HCT116 (cell line): ENCODE data around the gene SLC8A1. TPM values are rescaled to one million over a fixed set of nuclear protein-coding genes. Genes with fewer than 3 reads are reported as not detected.

ENCODE experiments used
- ATAC-seq: fragments of 200-7000 bp; cut with Tn5 transposase; 2 replicates; pipeline ENCODE4 v1.9.1; 2020; ENCODE audit warnings: mild to moderate bottlenecking, moderate library complexity
- BruUV-seq: library from RNA; stranded (reverse); fragments of 400-500 nt; replicated peaks from 2 replicates; lab custom pipeline; 2021; lab: Mats Ljungman, UMichigan
- CTCF ChIA-PET: fragments of 300-600 bp; sonication (Branson Sonifier 250); formaldehyde crosslinking; loops from one replicate; lab custom pipeline; 2021; ENCODE audit warnings: antibody characterized with exemption; lab: Charles Lee
- POLR2A ChIA-PET: fragments of 300-600, 350-600 bp; sonication (Branson Sonifier 250); formaldehyde crosslinking; loops from one replicate; lab custom pipeline; 2021; ENCODE audit warnings: antibody characterized with exemption; lab: Charles Lee
- RAD21 ChIA-PET, 2 experiments: fragments of 300-600 bp; sonication (Branson Sonifier 250); formaldehyde crosslinking; loops; one replicate each; lab custom pipeline; 2023; ENCODE audit warnings: low total read pairs in 2 of 2; ENCODE audit not compliant: uncharacterized antibody in 2 of 2, unreplicated experiment in 2 of 2, low non-redundant PET in 1 of 2; lab: Charles Lee
- DNase-seq: peaks from one replicate; pipeline ENCODE4 v3.0.0-alpha.2; 2010; ENCODE audit warnings: low read depth, low spot score
- H2AFZ ChIP-seq: fragments of 200-600 bp; shearing (Covaris generic), sonication (generic); 2 replicates; pipeline ENCODE4 v1.6.1; 2017; ENCODE audit warnings: low read depth, mixed run types, mixed read lengths, antibody characterized with exemption, low read length; ENCODE audit not compliant: poor library complexity, severe bottlenecking
- H3K27ac ChIP-seq: 2 replicates; pipeline ENCODE4 v1.5.1; 2012; ENCODE audit warnings: low read depth, low read length
- H3K27me3 ChIP-seq: fragments of 200-600 bp; sonication (generic); 2 replicates; pipeline ENCODE4 v1.6.1; 2016; ENCODE audit warnings: mixed run types, low read length, mixed read lengths; ENCODE audit not compliant: insufficient read depth
- H3K36me3 ChIP-seq, 2 experiments: fragments of 200-500 bp in 1 of 2; fragments of 200-600 bp in 1 of 2; sonication (Bioruptor generic) in 1 of 2; sonication (generic) in 1 of 2; 2 replicates each; pipeline versions ENCODE4 v1.5.1 to v1.6.1; 2014 to 2016; ENCODE audit warnings: low read length in 2 of 2, inconsistent platforms in 1 of 2, mixed read lengths in 1 of 2, mixed run types in 1 of 2; ENCODE audit not compliant: insufficient read depth in 2 of 2, control insufficient read depth in 1 of 2
- H3K4me1 ChIP-seq, 2 experiments: fragments of 200-600 bp in 1 of 2; sonication (generic) in 1 of 2; 2 replicates each; pipeline versions ENCODE4 v1.5.1 to v1.6.1; 2012 to 2017; ENCODE audit warnings: low read length in 2 of 2, inconsistent platforms in 1 of 2, mild to moderate bottlenecking in 1 of 2, mixed read lengths in 1 of 2, mixed run types in 1 of 2, moderate library complexity in 1 of 2; ENCODE audit not compliant: insufficient read depth in 2 of 2, control insufficient read depth in 1 of 2
- H3K4me2 ChIP-seq: fragments of 200-600 bp; sonication (generic); 2 replicates; pipeline ENCODE4 v1.6.1; 2017; ENCODE audit warnings: mixed run types, low read length, mixed read lengths
- H3K4me3 ChIP-seq, 2 experiments: fragments of 200-600 bp in 1 of 2; sonication (generic) in 1 of 2; replicated peaks in 1 of 2; 2 replicates each; pipeline ENCODE4 v1.5.1; 2011 to 2016; ENCODE audit warnings: low read length in 2 of 2, control low read depth in 1 of 2, low read depth in 1 of 2, mild to moderate bottlenecking in 1 of 2, mixed read lengths in 1 of 2, mixed run types in 1 of 2
- H3K79me2 ChIP-seq: fragments of 200-600 bp; sonication (generic); 2 replicates; pipeline ENCODE4 v1.6.1; 2017; ENCODE audit warnings: mild to moderate bottlenecking, mixed run types, low read length, moderate library complexity, mixed read lengths; ENCODE audit not compliant: insufficient read depth
- H3K9ac ChIP-seq: fragments of 200-600 bp; sonication (generic); 2 replicates; pipeline ENCODE4 v1.6.1; 2016; ENCODE audit warnings: low read length, mixed read lengths
- H3K9me2 ChIP-seq: fragments of 200-600 bp; sonication (generic), shearing (Covaris generic); 2 replicates; pipeline ENCODE4 v1.6.1; 2017; ENCODE audit warnings: mixed run types, mild to moderate bottlenecking, moderate library complexity; ENCODE audit not compliant: insufficient read depth
- H3K9me3 ChIP-seq, 2 experiments: fragments of 200-500 bp in 1 of 2; fragments of 200-600 bp in 1 of 2; sonication (Bioruptor generic) in 1 of 2; sonication (generic) in 1 of 2; 2 replicates each; pipeline ENCODE4 v1.6.1; 2014 to 2017; ENCODE audit warnings: low read length in 2 of 2, mixed read lengths in 2 of 2, inconsistent platforms in 1 of 2, low read depth in 1 of 2, mild to moderate bottlenecking in 1 of 2, mixed run types in 1 of 2, moderate library complexity in 1 of 2; ENCODE audit not compliant: control insufficient read depth in 1 of 2, insufficient read depth in 1 of 2
- H4K20me1 ChIP-seq: fragments of 200-600 bp; sonication (generic), shearing (Covaris generic); 2 replicates; pipeline ENCODE4 v1.6.1; 2017; ENCODE audit warnings: mixed run types, mild to moderate bottlenecking, moderate library complexity; ENCODE audit not compliant: insufficient read depth
- ELF1 ChIP-seq: IDR thresholded peaks from 2 replicates; pipeline ENCODE4 v1.6.1; 2012; ENCODE audit warnings: low read depth, borderline replicate concordance
- FOSL1 ChIP-seq: IDR thresholded peaks from 2 replicates; pipeline ENCODE4 v1.6.1; 2012; ENCODE audit warnings: low read depth
- MAX ChIP-seq: IDR thresholded peaks from 2 replicates; pipeline ENCODE4 v1.6.1; 2012
- POLR2AphosphoS5 ChIP-seq: IDR thresholded peaks from 2 replicates; pipeline ENCODE4 v1.6.1; 2011; ENCODE audit warnings: mild to moderate bottlenecking, low read depth, low read length, moderate library complexity
- RAD21 ChIP-seq: IDR thresholded peaks from 2 replicates; pipeline ENCODE4 v1.6.1; 2012; ENCODE audit warnings: low read depth, mild to moderate bottlenecking
- REST ChIP-seq: IDR thresholded peaks from 2 replicates; pipeline ENCODE4 v1.6.1; 2012; ENCODE audit warnings: low read depth
- SP1 ChIP-seq: IDR thresholded peaks from 2 replicates; pipeline ENCODE4 v1.6.1; 2012; ENCODE audit warnings: low read depth
- SRF ChIP-seq: IDR thresholded peaks from 2 replicates; pipeline ENCODE4 v1.6.1; 2012; ENCODE audit warnings: low read depth
- YY1 ChIP-seq: IDR thresholded peaks from 2 replicates; pipeline ENCODE4 v1.6.1; 2011; ENCODE audit warnings: low read length, low read depth, moderate library complexity, mild to moderate bottlenecking; ENCODE audit not compliant: insufficient replicate concordance; ENCODE audit errors: extremely low read depth
- ZNF274 ChIP-seq: fragments of 200-500 bp; sonication (Bioruptor generic); IDR thresholded peaks from 2 replicates; pipeline ENCODE4 v1.6.1; 2014; ENCODE audit warnings: mild to moderate bottlenecking, low read depth, low read length, inconsistent platforms
- intact Hi-C: fragments of 100-400 bp; cut with micrococcal nuclease; formaldehyde crosslinking; loops from 2 replicates; pipeline ENCODE4 v1.10.0; 2022
- total RNA-seq: library from RNA; stranded (reverse); gene quantifications from one replicate; pipeline ENCODE4 v1.2.1, GENCODE V29; 2021; ENCODE audit not compliant: unreplicated experiment
- TF ChIP-seq, protein P1 (sequence below): IDR thresholded peaks from 2 replicates; pipeline ENCODE4 v1.6.1; 2012

The SLC8A1 gene
- total RNA-seq, 1 experiment from 2014 or later: 0.07 TPM

GRCh38 chr2:40329739-40330030 is 122.2 kb downstream of the SLC8A1 start:
- ChIA-PET CTCF (no interaction called here), RAD21 (no interaction called here), POLR2A (no interaction called here)
- BruUV-seq: no TSS peak
- no peak overlapping the region for H3K9ac ChIP-seq
- intact Hi-C loops: no loop called here
- H3K4me3 ChIP-seq: no peak overlapping the region
- DNase-seq (no peak), ATAC-seq (no peak)
- H3K27me3 ChIP-seq: no peaks in the 10 kb centered on the region
- H2AFZ ChIP-seq: no peak overlapping the region
- no peaks in the 10 kb centered on the region for H3K4me1 ChIP-seq
- no peaks in the 10 kb centered on the region for H3K9me2 ChIP-seq
- H3K27ac ChIP-seq: no peak overlapping the region
- no peaks in the 10 kb centered on the region for H3K36me3 ChIP-seq
- no peaks in the 10 kb centered on the region for H3K9me3 ChIP-seq
- no peak for TF ChIP-seq REST
- H3K4me2 ChIP-seq: no peak overlapping the region
- no peaks in the 10 kb centered on the region; the same call in 1 of the 2 replicates for H4K20me1 ChIP-seq
- no peaks in the 10 kb centered on the region for H3K79me2 ChIP-seq

DNA sequence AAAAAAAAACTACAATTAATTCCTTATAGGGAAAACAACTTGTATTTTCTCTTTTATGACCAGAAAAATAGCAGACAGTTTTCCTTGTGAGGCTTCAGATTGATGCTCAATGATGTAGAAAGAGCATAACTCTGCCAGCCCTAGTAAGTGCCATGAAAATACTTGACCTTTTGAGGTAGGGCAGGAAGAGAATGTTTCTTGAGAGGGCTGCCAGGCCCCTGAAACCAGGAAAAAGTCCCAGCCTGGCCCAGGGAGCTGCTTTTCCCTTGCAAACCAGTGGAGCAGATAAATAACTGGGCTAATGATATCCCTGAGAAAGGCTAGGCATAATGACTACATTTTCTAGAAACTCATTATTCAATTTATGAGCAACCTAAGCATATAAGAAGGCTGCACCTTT is 126.8 kb downstream of the SLC8A1 start:
- RAD21 ChIA-PET: no interaction called here
- no peak overlapping the region for H3K27ac ChIP-seq
- intact Hi-C loops: no loop called here
- H3K4me3 ChIP-seq: no peak overlapping the region
- DNase-seq: no peak
- CTCF ChIA-PET: no interaction called here
- H3K9me3 ChIP-seq: no peaks in the 10 kb centered on the region
- ATAC-seq: no peak
- no peaks in the 10 kb centered on the region for H3K36me3 ChIP-seq
- BruUV-seq: no TSS peak
- no peaks in the 10 kb centered on the region for H3K79me2 ChIP-seq
- H3K4me2 ChIP-seq: no peak overlapping the region
- H3K9me2 ChIP-seq: no peaks in the 10 kb centered on the region
- POLR2A ChIA-PET: no interaction called here
- H2AFZ ChIP-seq: no peak overlapping the region
- no peaks in the 10 kb centered on the region for H3K4me1 ChIP-seq
- no peak overlapping the region for H3K9ac ChIP-seq
- no peaks in the 10 kb centered on the region for H4K20me1 ChIP-seq
- no peaks in the 10 kb centered on the region for H3K27me3 ChIP-seq
- TF ChIP-seq POLR2AphosphoS5 (no peak), REST (no peak), ZNF274 (no peak), MAX (no peak), ELF1 (no peak), SP1 (no peak), SRF (no peak), FOSL1 (no peak), RAD21 (no peak), YY1 (no peak)
- TF ChIP-seq, protein P1, sequence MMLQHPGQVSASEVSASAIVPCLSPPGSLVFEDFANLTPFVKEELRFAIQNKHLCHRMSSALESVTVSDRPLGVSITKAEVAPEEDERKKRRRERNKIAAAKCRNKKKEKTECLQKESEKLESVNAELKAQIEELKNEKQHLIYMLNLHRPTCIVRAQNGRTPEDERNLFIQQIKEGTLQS: no peak
